Breast epithelium (tissue), 4 donors: ENCODE measurements around the gene TKTL1. TPM values are rescaled to one million over a fixed set of nuclear protein-coding genes. Genes with fewer than 3 reads are reported as not detected.

Experiments used
- DNase-seq, 2 donors: peaks; one replicate each; pipeline ENCODE4 v3.0.0-alpha.2; 2019; ENCODE audit warnings: low spot score in 2 of 2
- H3K27ac ChIP-seq, 2 donors: fragments of 200-600 bp; sonication (generic) in 1 of 2; one replicate each; pipeline ENCODE4 v1.5.1; 2016 to 2019; ENCODE audit warnings: mild to moderate bottlenecking in 1 of 2
- H3K27me3 ChIP-seq, 2 donors: fragments of 200-600 bp; sonication (generic) in 1 of 2; one replicate each; pipeline versions ENCODE4 v1.5.1 to v1.6.0; 2017 to 2019; ENCODE audit warnings: control low read depth in 1 of 2, mild to moderate bottlenecking in 1 of 2
- H3K36me3 ChIP-seq: fragments of 200-600 bp; one replicate; pipeline ENCODE4 v1.5.1; 2019
- H3K4me1 ChIP-seq, 2 donors: fragments of 200-600 bp; sonication (generic); one replicate each; pipeline ENCODE4 v1.5.1; 2016 to 2019; ENCODE audit warnings: control low read depth in 1 of 2
- H3K4me3 ChIP-seq, 3 donors: fragments of 200-600 bp; sonication (generic); 1 replicate in 2 of 3; 2 replicates in 1 of 3; pipeline ENCODE4 v1.5.1; 2016 to 2019; ENCODE audit warnings: mild to moderate bottlenecking in 3 of 3, moderate library complexity in 2 of 3
- H3K9me3 ChIP-seq, 2 donors: fragments of 200-600 bp; sonication (generic) in 1 of 2; one replicate each; pipeline ENCODE4 v1.5.1; 2016 to 2019; ENCODE audit warnings: control low read depth in 1 of 2
- POLR2A ChIP-seq: fragments of 450-650 bp; IDR thresholded peaks from one replicate; pipeline ENCODE4 v1.6.1; 2016; ENCODE audit warnings: antibody characterized with exemption, mild to moderate bottlenecking, moderate library complexity
- POLR2AphosphoS5 ChIP-seq, 3 donors: sonication (generic); formaldehyde crosslinking; IDR thresholded peaks; one replicate each; pipeline ENCODE4 v1.6.1; 2017; ENCODE audit warnings: antibody characterized with exemption in 3 of 3
- intact Hi-C: fragments of 100-400 bp; cut with DNase I; formaldehyde crosslinking; loops from one replicate; pipeline ENCODE4 v1.15.1; 2023; ENCODE audit warnings: low total_unique reads
- total RNA-seq, 3 donors: library from RNA; depleted of rRNA; stranded (reverse); fragments of >200 nt; gene quantifications; one replicate each; pipeline ENCODE4 v1.1.0, GENCODE V29; 2016
- TF ChIP-seq, protein P1 (sequence below), 3 donors: fragments of 450-650 bp; IDR thresholded peaks; one replicate each; pipeline ENCODE4 v1.5.1; 2016 to 2017; ENCODE audit warnings: antibody characterized with exemption in 3 of 3, mild to moderate bottlenecking in 3 of 3, moderate library complexity in 3 of 3

Gene TKTL1
- total RNA-seq, 3 donors from 2014 or later, result 0.16 TPM; not detected in 2

DNA sequence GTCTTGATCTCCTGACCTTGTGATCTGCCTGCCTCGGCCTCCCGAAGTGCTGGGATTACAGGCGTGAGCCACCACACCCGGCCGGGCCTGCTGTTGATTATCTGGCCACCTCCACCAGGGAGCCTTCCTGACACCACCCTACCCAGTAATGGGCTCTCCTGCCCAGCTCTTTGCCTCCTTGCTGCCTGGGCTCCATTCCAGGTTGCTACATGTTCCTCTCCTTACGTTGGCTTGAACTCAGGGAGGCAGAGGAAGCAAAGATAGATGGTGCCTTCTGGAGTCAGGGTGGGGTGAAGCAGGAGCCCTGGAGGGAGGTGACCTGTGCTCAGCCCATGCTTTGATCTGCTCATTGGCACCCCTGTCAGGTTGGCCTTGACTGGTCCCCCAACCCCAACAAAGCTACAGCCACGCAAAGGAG lies 52.5 kb downstream of the TKTL1 start:
- TF ChIP-seq POLR2AphosphoS5 (IDR thresholded peaks at IDR 0.05), result no peak
- TF ChIP-seq POLR2A, result no peak
- TF ChIP-seq, protein P1, sequence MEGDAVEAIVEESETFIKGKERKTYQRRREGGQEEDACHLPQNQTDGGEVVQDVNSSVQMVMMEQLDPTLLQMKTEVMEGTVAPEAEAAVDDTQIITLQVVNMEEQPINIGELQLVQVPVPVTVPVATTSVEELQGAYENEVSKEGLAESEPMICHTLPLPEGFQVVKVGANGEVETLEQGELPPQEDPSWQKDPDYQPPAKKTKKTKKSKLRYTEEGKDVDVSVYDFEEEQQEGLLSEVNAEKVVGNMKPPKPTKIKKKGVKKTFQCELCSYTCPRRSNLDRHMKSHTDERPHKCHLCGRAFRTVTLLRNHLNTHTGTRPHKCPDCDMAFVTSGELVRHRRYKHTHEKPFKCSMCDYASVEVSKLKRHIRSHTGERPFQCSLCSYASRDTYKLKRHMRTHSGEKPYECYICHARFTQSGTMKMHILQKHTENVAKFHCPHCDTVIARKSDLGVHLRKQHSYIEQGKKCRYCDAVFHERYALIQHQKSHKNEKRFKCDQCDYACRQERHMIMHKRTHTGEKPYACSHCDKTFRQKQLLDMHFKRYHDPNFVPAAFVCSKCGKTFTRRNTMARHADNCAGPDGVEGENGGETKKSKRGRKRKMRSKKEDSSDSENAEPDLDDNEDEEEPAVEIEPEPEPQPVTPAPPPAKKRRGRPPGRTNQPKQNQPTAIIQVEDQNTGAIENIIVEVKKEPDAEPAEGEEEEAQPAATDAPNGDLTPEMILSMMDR (IDR thresholded peaks at IDR 0.05), result no peak
- Histone ChIP-seq H3K27ac (no peak overlapping the region), H3K4me3 (no peak overlapping the region), H3K4me1 (no peaks in the 10 kb centered on the region), H3K27me3 (peaks cover 0 to 19% of the 10 kb centered on the region in 2 donors), H3K9me3 (no peaks in the 10 kb centered on the region), H3K36me3 (no peaks in the 10 kb centered on the region)
- DNase-seq, result no peak
- intact Hi-C loops, result no loop called here

DNA sequence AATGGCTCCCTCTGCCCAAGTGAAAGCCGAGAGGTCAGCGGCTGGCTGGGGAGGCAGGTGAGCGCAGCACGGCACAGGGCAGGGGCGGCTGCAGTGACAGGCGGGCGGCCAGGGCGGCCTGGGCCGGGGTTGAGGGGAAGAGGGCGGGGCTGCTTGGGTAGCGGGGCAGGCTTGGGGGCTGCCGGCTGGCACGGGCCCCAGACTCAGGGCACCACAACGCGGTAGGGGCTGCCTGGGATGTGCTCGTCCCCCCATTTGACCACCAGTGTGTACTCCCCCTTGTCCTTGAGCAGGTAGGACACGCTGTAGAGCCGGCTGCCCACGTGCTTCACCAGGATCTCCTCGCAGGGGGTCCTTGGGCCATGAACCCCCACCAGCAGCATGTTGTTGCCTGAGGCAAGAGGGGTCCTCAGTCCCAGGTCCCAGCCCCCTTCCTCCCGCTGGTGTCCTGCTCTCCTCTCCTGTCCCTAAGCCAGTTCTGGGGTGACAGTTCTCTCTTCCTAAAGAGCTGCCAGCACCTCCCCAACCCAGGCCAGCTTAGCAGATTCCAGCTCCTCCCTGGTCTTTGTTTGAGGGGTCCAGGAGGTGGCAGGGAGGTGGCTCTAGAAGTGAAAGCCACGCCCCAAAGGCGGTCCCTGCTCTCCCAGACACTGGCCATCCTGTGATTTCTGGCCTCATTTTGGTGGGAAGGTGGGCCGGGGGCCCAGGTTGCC lies 53.2 kb downstream of the TKTL1 start:
- intact Hi-C loops, result no loop called here
- Histone ChIP-seq H3K27me3 (peaks cover 0 to 22% of the 10 kb centered on the region in 2 donors), H3K27ac (no peak overlapping the region), H3K4me1 (no peaks in the 10 kb centered on the region), H3K4me3 (no peak overlapping the region), H3K36me3 (no peaks in the 10 kb centered on the region), H3K9me3 (no peaks in the 10 kb centered on the region)
- TF ChIP-seq POLR2A (no peak), POLR2AphosphoS5 (IDR thresholded peaks at IDR 0.05) (no peak)
- TF ChIP-seq, protein P1 (IDR thresholded peaks at IDR 0.05), result no peak
- peak in 1 of 2 donors; percentile 18 for DNase-seq

DNA sequence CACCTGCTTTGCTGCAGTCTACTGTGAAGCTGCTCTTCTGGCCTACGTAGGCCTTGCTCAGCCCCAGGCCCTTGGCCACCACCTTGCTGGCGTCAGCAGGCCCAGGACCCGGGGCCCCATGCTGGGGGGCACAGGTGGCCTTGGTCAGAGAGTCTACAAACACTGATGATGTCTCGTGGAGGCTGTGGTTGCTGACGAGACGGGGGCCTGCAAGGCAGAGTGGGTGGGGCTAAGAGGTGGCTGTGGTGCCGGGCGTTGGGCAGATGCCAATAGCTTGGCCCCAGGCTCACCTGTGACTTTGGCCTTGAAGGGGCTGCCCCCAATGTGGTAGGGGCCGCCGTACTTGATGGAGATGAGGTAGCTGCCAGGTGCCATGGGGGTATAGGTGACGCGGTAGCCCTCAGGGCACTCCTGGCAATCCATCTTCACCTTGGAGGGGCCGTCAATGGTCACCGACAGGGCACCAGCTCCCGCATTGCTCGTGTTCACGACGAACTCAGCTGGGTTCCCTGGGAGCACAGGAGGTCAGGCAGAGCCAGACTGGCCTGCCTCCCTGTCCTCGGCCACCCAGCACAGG lies 53.9 kb downstream of the TKTL1 start:
- Histone ChIP-seq H3K4me3 (no peak overlapping the region), H3K36me3 (no peaks in the 10 kb centered on the region), H3K27ac (no peak overlapping the region), H3K4me1 (no peaks in the 10 kb centered on the region), H3K9me3 (no peaks in the 10 kb centered on the region), H3K27me3 (peaks cover 0 to 26% of the 10 kb centered on the region in 2 donors)
- intact Hi-C loops, result no loop called here
- TF ChIP-seq POLR2AphosphoS5 (IDR thresholded peaks at IDR 0.05), result no peak
- no peak for TF ChIP-seq POLR2A
- TF ChIP-seq, protein P1 (IDR thresholded peaks at IDR 0.05), result no peak
- no peak for DNase-seq

DNA sequence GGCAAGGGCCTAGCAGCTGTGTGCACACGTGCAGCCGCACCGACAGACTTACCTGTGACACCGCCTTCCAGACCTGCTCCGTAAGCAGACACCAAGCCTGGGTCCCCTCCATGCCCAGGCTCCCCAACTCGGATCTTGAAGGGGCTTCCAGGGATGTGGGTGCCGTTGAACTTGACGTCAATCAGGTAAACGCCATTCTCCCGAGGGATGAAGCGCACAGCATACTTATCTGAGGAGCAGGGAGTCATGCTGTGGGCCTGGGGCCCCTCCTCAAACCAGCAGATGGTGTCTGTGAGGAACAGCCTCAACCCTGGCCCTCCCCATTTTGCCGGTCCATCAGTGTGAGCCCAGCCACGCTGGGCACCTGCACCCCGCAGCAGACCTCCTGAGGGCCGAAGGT lies 54.4 kb downstream of the TKTL1 start:
- H3K27ac ChIP-seq, result no peak overlapping the region
- H3K36me3 ChIP-seq, result no peaks in the 10 kb centered on the region
- intact Hi-C loops, result no loop called here
- H3K27me3 ChIP-seq, result peaks cover 0 to 26% of the 10 kb centered on the region in 2 donors
- H3K9me3 ChIP-seq, result no peaks in the 10 kb centered on the region
- TF ChIP-seq, protein P1 (IDR thresholded peaks at IDR 0.05), result no peak
- TF ChIP-seq POLR2A (no peak), POLR2AphosphoS5 (IDR thresholded peaks at IDR 0.05) (no peak)
- DNase-seq, result no peak
- H3K4me1 ChIP-seq, result no peaks in the 10 kb centered on the region
- no peak overlapping the region for H3K4me3 ChIP-seq

DNA sequence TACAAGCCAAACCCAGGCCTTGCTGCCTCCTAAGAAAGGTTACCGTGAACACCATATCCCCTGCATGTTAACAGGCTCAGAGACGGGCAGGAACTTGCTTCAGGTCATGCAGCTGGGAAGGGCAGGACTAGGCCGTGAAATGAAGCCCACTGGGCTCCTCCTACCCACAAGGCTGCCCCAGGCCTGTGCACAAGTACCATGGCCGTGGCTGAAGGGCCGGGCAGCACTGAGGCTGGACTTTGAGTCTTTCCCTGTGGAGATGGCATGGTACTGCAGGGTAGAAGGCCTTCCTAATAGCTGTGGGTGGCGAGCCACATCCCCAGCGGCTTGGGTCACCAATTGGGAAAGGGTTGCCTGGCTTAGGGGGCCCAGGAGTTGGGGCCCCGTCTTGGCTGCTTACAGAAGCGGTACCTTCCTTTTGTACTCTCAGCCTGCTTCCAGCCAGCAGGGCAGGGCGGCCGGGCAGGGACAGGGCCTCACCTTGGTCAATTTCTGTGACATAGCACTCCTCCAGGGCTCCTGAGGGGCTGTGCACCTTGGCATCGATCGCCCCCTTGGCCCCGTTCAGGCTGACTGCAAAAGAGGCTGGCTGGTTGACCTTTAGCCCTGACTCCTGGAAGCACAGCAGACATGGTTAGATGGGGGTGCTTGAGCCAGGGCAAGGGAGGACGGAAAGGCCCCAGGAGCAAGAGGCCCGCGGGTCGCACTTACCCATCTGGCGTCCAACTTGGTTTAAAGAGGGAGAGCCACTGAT lies 55.0 kb downstream of the TKTL1 start:
- Histone ChIP-seq H3K4me3 (no peak overlapping the region), H3K36me3 (no peaks in the 10 kb centered on the region), H3K9me3 (no peaks in the 10 kb centered on the region), H3K27me3 (peaks cover 0 to 26% of the 10 kb centered on the region in 2 donors), H3K27ac (no peak overlapping the region), H3K4me1 (no peaks in the 10 kb centered on the region)
- TF ChIP-seq POLR2A, result no peak
- no peak for TF ChIP-seq POLR2AphosphoS5 (IDR thresholded peaks at IDR 0.05)
- TF ChIP-seq, protein P1 (IDR thresholded peaks at IDR 0.05), result no peak
- DNase-seq, result no peak
- intact Hi-C loops, result no loop called here
